GM23338 (cell line): ENCODE measurements around the gene C16orf74. TPM values are rescaled to one million over a fixed set of nuclear protein-coding genes. Genes with fewer than 3 reads are reported as not detected.

Source experiments
- ATAC-seq: fragments of 200-7000 bp; cut with Tn5 transposase; 3 replicates; pipeline ENCODE4 v1.9.1; 2020
- DNase-seq: peaks from one replicate; pipeline ENCODE4 v3.0.0-alpha.2; 2015; ENCODE audit warnings: low spot score
- H2AFZ ChIP-seq: fragments of 200-600 bp; sonication (generic); 2 replicates; pipeline ENCODE4 v1.8.0; 2016; ENCODE audit warnings: antibody characterized with exemption, mild to moderate bottlenecking, moderate library complexity
- H3F3A ChIP-seq: fragments of 200-600 bp; sonication (generic); replicated peaks from 2 replicates; pipeline ENCODE4 v1.8.0; 2017; ENCODE audit warnings: antibody characterized with exemption, mixed run types, low read depth
- H3K27ac ChIP-seq: fragments of 200-600 bp; sonication (generic); 2 replicates; pipeline ENCODE4 v1.6.1; 2016; ENCODE audit warnings: low read depth
- H3K27me3 ChIP-seq: fragments of 200-600 bp; sonication (generic); 2 replicates; pipeline ENCODE4 v1.8.0; 2016; ENCODE audit warnings: mild to moderate bottlenecking, mixed run types, moderate library complexity; ENCODE audit not compliant: insufficient read depth
- H3K36me3 ChIP-seq: fragments of 200-600 bp; sonication (generic); 2 replicates; pipeline ENCODE4 v1.8.0; 2016; ENCODE audit warnings: mild to moderate bottlenecking; ENCODE audit not compliant: insufficient read depth
- H3K4me1 ChIP-seq: fragments of 200-600 bp; sonication (generic); 2 replicates; pipeline ENCODE4 v1.8.0; 2016; ENCODE audit warnings: mild to moderate bottlenecking, moderate library complexity; ENCODE audit not compliant: insufficient read depth
- H3K4me2 ChIP-seq: fragments of 200-600 bp; sonication (generic); 2 replicates; pipeline ENCODE4 v1.7.1; 2017; ENCODE audit warnings: mixed run types
- H3K4me3 ChIP-seq: fragments of 200-600 bp; sonication (generic); 2 replicates; pipeline ENCODE4 v1.6.1; 2016; ENCODE audit warnings: mixed run types
- H3K79me2 ChIP-seq: fragments of 200-600 bp; sonication (generic); replicated peaks from 2 replicates; pipeline ENCODE4 v1.8.0; 2017; ENCODE audit warnings: mild to moderate bottlenecking; ENCODE audit not compliant: insufficient read depth
- H3K9me2 ChIP-seq: fragments of 200-600 bp; sonication (generic); 2 replicates; pipeline ENCODE4 v1.8.0; 2017; ENCODE audit not compliant: insufficient read depth
- H4K20me1 ChIP-seq: fragments of 200-600 bp; sonication (generic); replicated peaks from 2 replicates; pipeline ENCODE4 v1.8.0; 2017; ENCODE audit warnings: mild to moderate bottlenecking; ENCODE audit not compliant: insufficient read depth
- H3K27ac Mint-ChIP-seq: 2 replicates; pipeline ENCODE4 v1.8.0; 2020; ENCODE audit warnings: inconsistent platforms, mild to moderate bottlenecking, moderate library complexity, mixed read lengths
- H3K27me3 Mint-ChIP-seq: 3 replicates; pipeline ENCODE4 v1.8.0; 2022; ENCODE audit warnings: low read depth, mild to moderate bottlenecking, moderate library complexity, mixed read lengths, inconsistent platforms; ENCODE audit not compliant: insufficient read depth, poor library complexity
- H3K36me3 Mint-ChIP-seq: 3 replicates; pipeline ENCODE4 v1.8.0; 2021; ENCODE audit warnings: low read depth, mild to moderate bottlenecking, inconsistent platforms, moderate library complexity, mixed read lengths
- H3K4me1 Mint-ChIP-seq: 3 replicates; pipeline ENCODE4 v1.8.0; 2020; ENCODE audit warnings: mild to moderate bottlenecking, inconsistent platforms, mixed read lengths
- H3K4me3 Mint-ChIP-seq: 3 replicates; pipeline ENCODE4 v1.8.0; 2021; ENCODE audit warnings: moderate library complexity, mild to moderate bottlenecking, inconsistent platforms, mixed read lengths
- H3K9me3 Mint-ChIP-seq: 3 replicates; pipeline ENCODE4 v1.8.0; 2020; ENCODE audit warnings: moderate library complexity, mild to moderate bottlenecking, inconsistent platforms, mixed read lengths
- CREB1 ChIP-seq: fragments of 250-450 bp; sonication (Bioruptor Pico); IDR thresholded peaks from 2 replicates; pipeline ENCODE4 v1.5.0; 2020; ENCODE audit warnings: low read depth, mild to moderate bottlenecking, moderate library complexity
- ETS1 ChIP-seq: IDR thresholded peaks from 2 replicates; pipeline ENCODE4 v1.6.1; 2016; ENCODE audit warnings: antibody characterized with exemption
- EZH2 ChIP-seq: fragments of 200-600 bp; sonication (generic); IDR thresholded peaks from one replicate; pipeline ENCODE4 v1.8.0; 2017; ENCODE audit warnings: antibody characterized with exemption, mild to moderate bottlenecking, low read depth; ENCODE audit not compliant: unreplicated experiment
- JUNB ChIP-seq: IDR thresholded peaks from one replicate; pipeline ENCODE4 v1.6.1; 2016; ENCODE audit warnings: antibody characterized with exemption; ENCODE audit not compliant: unreplicated experiment
- NANOG ChIP-seq: IDR thresholded peaks from 2 replicates; pipeline ENCODE4 v1.6.1; 2016; ENCODE audit warnings: antibody characterized with exemption, borderline replicate concordance
- REST ChIP-seq: IDR thresholded peaks from one replicate; pipeline ENCODE4 v1.6.1; 2018; ENCODE audit warnings: antibody characterized with exemption; ENCODE audit not compliant: unreplicated experiment
- STAT1 ChIP-seq: IDR thresholded peaks from one replicate; pipeline ENCODE4 v1.6.1; 2016; ENCODE audit warnings: antibody characterized with exemption; ENCODE audit not compliant: unreplicated experiment
- ZNF331 ChIP-seq: fragments of 250-450 bp; sonication (Bioruptor Pico); IDR thresholded peaks from 2 replicates; pipeline ENCODE4 v1.5.0; 2020; ENCODE audit warnings: low read depth, mild to moderate bottlenecking, moderate library complexity
- ZNF462 ChIP-seq: fragments of 250-450 bp; sonication (Bioruptor Pico); IDR thresholded peaks from 2 replicates; pipeline ENCODE4 v1.5.0; 2020; ENCODE audit warnings: mild to moderate bottlenecking, moderate library complexity
- polyA plus RNA-seq: library from polyadenylated mRNA; unstranded; fragments of >200 nt; fragmentation: Nextera tagmentation; extraction: Ambion mirVana; gene quantifications from 2 replicates; pipeline ENCODE4 v1.2.1, GENCODE V29; 2016
- total RNA-seq: library from RNA; depleted of rRNA; stranded (reverse); fragments of >200 nt; shearing (Covaris generic); gene quantifications from 2 replicates; pipeline ENCODE4 v1.2.3, GENCODE V29; 2014

The C16orf74 gene
- total and polyA plus RNA-seq, 2 experiments from 2014 or later = 12.1 to 19.1 TPM

- Histone ChIP-seq H3K27ac (no peak overlapping the region), H4K20me1 (peaks cover 9% of the 10 kb centered on the region), H2AFZ (no peak overlapping the region), H3K9me2 (no peaks in the 10 kb centered on the region), H3K27me3 (no peaks in the 10 kb centered on the region), H3K4me3 (no peak overlapping the region), H3K4me2 (no peak overlapping the region), H3K36me3 (peaks cover 34% of the 10 kb centered on the region), H3K4me1 (no peaks in the 10 kb centered on the region), H3F3A (peaks cover 23% of the 10 kb centered on the region), H3K79me2 (no peaks in the 10 kb centered on the region)
- TF ChIP-seq NANOG = no peak
- TF ChIP-seq STAT1 = no peak
- no peak for TF ChIP-seq JUNB
- TF ChIP-seq ZNF331 = no peak
- no peak for TF ChIP-seq REST
- Mint-ChIP-seq H3K4me1 (peaks cover 4% of the 10 kb centered on the region; the same call in 1 of the 3 replicates), H3K9me3 (no peaks in the 10 kb centered on the region; the same call in 2 of the 3 replicates), H3K4me3 (no peak overlapping the region), H3K27me3 (peaks cover 31% of the 10 kb centered on the region), H3K36me3 (peaks cover 91% of the 10 kb centered on the region), H3K27ac (no peak overlapping the region; the same call in 1 of the 2 replicates)
- DNase-seq (no peak), ATAC-seq (no peak)
Observed at GRCh38 chr16:85662482-85662812, 88.4 kb downstream of the C16orf74 start.

GRCh38 chr16:85661740-85662481 is 89.0 kb downstream of the C16orf74 start:
- Histone ChIP-seq H3K4me3 (no peak overlapping the region), H3K79me2 (no peaks in the 10 kb centered on the region), H3K27me3 (no peaks in the 10 kb centered on the region), H3K4me2 (no peak overlapping the region), H3K9me2 (no peaks in the 10 kb centered on the region), H4K20me1 (peaks cover 9% of the 10 kb centered on the region), H3K36me3 (peaks cover 34% of the 10 kb centered on the region), H3K27ac (no peak overlapping the region), H2AFZ (no peak overlapping the region), H3F3A (peaks cover 23% of the 10 kb centered on the region), H3K4me1 (no peaks in the 10 kb centered on the region)
- ATAC-seq = no peak
- H3K9me3 Mint-ChIP-seq = no peaks in the 10 kb centered on the region; the same call in 2 of the 3 replicates
- no peak overlapping the region for H3K4me3 Mint-ChIP-seq
- peaks cover 4% of the 10 kb centered on the region; the same call in 1 of the 3 replicates for H3K4me1 Mint-ChIP-seq
- peaks cover 92% of the 10 kb centered on the region for H3K36me3 Mint-ChIP-seq
- H3K27me3 Mint-ChIP-seq = peaks cover 27% of the 10 kb centered on the region
- DNase-seq = no peak
- H3K27ac Mint-ChIP-seq = no peak overlapping the region
- TF ChIP-seq JUNB = no peak
- TF ChIP-seq ETS1 = no peak
- TF ChIP-seq ZNF331 = no peak
- TF ChIP-seq NANOG = no peak
- no peak for TF ChIP-seq EZH2
- no peak for TF ChIP-seq STAT1
- TF ChIP-seq ZNF462 (CRISPR knock-in tag) = no peak
- no peak for TF ChIP-seq CREB1 (CRISPR knock-in tag)
